GM19397 (cell line): ENCODE measurements around the gene ST6GALNAC4.
"Not testable (repeated sequence)": the region's sequence is repeated elsewhere in the genome, so short reads cannot be mapped to it uniquely, and the experiment has no call there.

Experiments used
- ATAC-seq: cut with Tn5 transposase; IDR thresholded peaks from one replicate; pipeline ENCODE4 v1.9.1; 2021; ENCODE audit warnings: mild to moderate bottlenecking, moderate library complexity; ENCODE audit not compliant: unreplicated experiment

Gene ST6GALNAC4

DNA sequence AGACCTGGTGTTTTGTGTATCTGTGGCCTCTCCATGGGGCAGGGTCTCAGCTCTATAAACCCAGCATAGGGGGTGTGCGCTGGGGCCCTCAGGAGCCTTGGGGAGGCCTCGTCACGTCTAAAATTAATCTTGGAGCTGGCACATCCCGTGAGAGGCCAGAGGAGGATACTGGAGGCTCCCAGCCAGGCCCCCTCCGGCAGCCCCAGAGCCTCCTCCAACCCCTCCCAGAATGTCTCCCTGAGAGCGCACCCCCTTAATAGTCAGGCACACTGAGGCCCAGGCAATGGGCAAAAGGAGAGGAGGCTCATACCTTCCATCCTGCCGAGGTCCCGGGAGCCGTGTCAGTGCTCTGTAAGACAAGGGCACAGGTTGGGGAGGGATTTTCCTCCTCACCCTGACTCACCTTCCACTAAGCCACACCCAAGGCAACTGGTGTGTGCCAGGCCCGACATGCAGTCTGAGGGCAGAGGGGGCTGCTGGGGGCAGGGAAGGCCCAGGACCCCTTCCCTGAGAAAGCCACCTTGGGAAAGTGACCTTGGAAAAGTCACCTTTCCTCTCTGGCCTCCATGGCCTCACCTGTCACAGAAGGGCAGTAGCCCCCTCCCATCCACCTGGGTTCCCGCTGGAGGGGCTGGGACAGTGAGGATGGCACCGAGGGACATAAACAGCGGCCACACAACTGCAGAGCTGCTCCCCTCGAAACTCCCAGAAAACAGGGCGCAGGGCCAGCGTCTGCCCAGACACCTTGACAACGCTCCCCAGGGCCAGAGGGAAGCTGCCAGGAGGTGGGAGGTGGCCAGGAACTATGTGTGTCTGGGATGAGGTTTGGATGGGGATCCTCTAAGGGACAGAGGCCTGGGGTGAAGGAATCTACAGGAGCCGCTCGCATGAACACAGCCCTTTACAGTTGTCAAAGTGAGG lies 42.3 kb downstream of the ST6GALNAC4 start:
- ATAC-seq: no peak

DNA sequence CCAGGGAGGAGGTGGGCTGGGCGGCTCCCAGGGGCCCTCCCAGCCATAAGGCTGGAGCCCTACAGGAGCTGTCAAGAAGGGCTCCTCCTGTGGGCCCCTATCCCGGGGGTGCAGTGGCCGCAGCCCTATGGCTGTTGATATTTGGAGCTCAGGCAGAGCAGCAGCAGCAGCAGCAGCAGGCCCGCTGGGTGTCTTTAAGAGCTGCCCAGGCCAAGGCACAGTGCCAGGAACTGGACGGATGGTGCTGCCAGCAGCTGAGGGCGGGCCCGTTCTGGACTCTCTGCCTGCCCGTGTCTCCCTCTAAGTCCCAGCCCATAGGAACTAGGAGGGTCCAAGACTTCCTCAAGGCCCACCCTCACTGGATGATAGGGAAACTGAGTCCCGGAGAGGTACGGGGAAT lies 43.0 kb downstream of the ST6GALNAC4 start:
- no peak for ATAC-seq

DNA sequence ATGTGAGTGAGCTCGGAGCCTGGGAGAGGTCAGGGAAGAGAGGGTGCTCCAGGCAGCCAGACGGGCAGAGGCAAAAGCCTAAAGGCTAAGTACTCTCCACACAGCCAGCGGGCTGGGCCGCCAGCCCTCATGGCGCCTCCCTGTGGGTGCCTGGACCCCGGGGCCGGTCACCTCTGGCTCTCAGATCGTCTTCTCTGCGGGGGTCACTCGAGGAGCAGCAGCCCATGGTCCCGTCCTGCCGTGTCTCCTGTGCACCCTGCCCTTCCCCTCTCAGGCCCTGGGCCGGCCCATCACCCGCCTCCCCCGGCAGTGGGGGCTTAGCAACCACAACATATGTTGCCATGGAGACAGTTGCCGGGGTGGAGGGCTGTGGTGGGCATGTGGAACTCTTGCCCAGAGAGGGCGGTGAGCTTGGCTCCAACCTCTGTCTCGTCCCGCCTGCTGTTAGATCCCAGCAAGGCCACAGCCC lies 43.6 kb downstream of the ST6GALNAC4 start:
- no peak for ATAC-seq

DNA sequence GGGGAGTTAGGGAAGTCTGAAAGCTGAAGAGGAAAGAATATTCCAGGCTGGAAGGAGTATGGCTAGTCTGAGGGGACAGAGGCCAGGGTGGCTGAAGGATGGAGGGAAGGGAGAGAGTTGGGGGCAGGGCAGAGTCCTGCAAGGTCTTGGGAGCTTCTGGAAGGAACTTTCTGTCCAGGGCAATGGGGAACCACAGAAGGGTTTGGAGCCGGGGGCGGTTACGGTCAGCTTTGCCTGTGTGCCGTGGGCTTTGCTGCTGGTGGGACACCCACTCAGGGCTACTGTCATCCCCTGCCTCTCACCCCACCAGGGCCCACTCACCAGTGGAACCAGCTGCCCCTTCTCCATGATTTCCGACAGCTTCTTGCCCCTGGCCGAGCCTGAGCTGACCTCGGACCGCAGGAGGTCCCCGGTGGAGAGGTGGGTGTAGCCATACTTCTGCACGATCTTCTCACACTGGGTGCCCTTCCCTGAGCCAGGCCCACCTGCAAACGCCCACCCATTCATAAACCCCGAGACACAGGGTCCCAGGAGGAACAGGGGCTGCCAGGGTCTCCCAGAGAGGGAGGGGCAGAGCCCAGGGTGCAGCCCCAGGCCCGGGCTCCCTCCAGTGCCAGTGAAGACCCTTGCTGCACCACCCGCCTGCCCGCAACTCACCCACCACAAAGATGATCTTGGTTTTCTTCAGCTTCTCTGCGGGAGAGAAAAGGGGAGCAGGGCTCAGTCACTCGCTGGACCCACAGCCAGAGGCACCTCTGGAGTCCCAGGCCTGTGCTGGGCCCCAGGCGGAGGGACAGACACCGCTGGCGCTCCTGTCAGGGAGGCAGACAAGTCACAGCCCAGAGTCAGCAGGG lies 44.2 kb downstream of the ST6GALNAC4 start:
- ATAC-seq: no peak

DNA sequence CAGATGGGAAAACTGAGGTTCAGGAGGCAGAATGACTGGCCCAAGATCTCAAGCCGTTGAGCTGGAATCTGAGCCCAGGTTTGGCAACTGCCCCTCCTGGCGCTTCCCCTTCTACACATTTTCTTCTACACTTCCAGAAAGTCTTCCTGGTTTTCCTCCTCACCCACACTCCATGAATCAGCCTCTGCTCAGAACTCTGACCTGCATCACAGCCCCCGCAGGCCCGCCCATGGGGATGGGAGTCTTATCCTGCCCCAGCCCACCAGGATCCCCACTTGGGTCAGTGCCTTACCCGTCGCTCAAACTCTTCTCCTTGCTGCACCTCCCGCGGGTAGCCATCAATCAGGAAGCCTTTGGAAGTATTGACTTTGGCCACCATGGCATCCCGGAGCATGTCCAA lies 45.3 kb downstream of the ST6GALNAC4 start:
- no peak for ATAC-seq

DNA sequence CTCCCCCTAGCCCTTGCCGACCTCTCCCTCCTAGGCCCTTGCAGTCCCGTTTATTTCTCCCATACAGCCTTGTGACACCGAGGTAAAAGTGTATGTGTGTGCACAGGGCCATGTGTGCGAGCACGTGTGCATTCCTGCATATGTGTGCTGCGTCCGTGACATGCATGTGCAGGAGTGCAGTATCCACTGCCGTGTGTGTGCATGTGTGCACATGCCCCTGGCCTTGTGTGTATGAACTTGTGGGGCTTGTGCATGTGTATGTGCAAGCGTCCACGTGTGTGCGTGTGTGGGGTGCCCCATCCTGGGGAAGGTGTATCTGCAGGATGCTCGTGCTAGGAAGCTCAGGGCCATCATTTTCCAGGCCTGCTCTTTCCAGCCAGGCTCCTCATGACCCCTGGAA lies 46.0 kb downstream of the ST6GALNAC4 start:
- ATAC-seq: no peak

DNA sequence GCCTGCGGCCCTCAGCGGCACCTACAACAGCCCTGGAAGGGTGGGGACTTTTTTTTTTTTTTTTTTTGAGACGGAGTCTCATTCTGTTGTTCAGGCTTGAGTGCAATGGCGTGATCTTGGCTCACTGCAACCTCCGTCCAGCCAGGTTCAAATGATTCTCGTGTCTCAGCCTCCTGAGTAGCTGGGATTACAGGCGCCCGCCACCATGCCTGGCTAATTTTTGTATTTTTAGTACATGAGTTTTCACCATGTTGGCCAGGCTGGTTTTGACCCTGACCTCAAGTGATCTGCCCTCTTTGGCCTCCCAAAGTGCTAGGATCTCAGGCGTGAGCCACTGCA lies 46.7 kb downstream of the ST6GALNAC4 start:
- not testable (repeated sequence) for ATAC-seq

DNA sequence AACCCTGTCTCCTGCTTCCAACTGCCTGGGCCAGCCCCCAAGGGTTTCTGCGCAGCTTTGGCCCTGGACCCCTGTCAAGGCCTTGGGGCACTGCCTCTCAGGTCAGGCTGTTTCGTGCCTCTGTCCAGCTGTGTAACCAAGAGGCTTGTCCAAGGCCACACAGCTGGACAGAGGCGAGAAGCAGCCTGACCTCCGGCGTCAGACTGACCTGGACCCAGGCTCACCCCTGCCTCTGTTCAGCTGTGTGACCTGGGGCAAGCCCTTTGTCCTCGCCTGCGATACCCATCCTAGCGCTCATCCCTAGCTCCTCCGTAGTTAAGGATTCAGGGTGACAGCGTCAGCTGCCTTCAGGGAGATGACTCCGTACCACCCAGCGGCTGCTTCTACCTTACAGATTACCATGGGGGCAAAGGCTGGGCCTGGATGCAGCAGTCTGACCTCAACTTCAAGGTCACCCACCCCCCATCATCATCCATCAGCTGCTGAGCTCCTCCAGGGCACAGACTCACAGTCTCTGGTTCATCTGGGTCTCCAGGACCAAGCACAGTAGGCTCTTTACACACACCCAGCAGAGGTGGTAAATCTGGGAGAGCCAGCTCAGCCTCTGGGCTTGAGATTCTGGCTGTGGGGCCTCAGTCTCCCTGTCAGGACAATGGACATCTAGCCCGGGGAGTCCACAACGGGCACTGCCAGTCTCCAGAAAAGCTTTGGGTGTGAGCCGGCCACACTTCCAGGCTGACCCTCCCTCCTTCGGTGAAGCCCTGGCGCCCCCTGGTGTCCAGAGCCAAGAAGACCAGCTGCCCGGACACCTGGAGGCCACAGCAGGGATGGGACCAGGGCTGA lies 47.3 kb downstream of the ST6GALNAC4 start:
- ATAC-seq: no peak

DNA sequence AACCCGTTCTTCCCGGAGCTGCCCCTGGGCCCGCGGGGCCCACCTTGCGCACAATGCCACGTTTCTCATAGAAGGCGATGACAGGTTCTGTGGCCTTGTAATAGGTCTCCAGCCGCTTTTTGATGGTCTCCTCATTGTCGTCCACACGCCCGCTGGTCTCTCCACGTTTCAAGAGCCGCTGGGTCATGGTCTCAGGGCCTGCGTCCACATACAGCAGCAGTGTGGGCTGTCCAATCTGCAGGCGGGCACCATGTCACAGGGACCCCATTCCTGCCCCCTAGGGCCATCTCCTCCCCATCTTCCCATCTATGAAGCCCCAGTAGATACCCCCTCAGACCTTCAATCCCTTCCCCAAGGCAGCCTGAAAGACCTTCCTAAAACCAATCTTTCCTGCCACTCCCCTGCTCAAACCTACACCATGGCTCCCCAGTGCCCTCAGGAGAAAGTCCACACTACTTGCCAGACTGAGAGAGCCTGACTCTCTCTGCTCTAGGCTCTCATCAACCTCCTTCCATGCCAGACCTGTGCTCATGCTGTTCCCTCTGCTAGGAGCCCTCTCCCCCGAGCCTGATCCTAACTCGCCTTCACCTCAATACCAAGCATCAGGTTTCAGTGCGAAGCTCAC lies 48.5 kb downstream of the ST6GALNAC4 start:
- no peak for ATAC-seq

DNA sequence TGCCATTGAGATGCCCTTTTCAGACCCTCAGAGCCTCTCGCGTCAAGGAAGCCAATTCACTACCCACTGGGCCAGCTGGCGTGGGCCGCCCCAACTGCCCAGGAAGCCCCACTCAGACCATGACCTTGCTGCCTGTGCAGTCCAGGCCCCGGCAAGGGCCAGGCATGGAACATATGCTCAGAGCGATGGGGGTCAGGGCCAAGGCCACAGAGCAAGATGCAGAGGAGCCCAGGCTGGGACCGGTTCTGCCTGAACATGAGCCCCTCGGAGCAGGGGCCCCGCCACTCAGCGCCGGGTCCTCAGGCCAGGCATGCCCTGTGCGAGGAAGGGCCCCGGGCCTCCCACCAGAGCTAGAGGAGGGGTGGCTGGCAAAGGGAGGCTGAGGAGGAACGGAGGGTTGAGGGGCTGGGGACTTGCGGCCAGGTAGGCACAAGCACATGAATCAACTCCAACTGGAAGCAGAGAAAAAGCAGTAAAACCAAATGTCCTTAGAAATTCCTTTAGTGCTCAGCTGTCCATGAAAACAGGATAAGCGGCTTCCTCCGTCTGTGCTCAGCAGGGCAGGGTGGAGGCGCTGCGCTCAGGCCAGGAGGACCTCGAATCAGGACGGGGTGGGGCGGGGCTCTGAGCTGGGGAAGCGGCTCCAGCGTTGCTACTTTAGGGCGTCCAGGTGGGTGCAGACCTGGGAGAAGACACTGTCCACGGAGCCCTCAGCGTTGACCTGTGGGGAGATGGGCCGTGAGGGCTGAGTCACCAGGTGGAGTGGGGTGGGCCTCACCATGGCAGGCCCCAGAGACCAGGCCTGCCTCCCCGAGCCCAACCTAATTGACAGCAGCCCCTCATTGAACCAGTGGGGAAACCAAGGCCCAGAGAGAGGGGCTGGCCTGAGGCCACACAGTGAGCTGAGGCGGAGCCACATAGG lies 49.2 kb downstream of the ST6GALNAC4 start:
- ATAC-seq: no peak

DNA sequence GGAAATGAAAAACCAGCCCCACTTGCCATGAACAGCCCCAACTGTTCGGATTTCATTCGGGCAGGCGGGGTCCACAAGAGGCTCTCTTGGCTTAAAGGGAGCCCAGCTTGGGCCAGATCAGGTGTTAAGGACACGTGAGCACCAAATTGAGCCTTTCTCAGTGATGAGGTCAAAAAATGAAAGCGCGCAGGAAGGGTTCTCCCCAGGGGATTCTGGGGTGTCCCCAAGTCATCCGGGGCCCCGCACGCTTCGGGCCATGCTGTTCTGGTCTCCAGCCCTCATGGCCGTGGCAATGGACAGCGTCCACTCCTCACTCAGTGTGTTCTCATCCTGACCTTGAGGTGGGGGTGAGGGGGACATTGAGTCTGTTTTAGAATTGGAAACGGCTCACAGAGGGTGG lies 50.3 kb downstream of the ST6GALNAC4 start:
- no peak for ATAC-seq

DNA sequence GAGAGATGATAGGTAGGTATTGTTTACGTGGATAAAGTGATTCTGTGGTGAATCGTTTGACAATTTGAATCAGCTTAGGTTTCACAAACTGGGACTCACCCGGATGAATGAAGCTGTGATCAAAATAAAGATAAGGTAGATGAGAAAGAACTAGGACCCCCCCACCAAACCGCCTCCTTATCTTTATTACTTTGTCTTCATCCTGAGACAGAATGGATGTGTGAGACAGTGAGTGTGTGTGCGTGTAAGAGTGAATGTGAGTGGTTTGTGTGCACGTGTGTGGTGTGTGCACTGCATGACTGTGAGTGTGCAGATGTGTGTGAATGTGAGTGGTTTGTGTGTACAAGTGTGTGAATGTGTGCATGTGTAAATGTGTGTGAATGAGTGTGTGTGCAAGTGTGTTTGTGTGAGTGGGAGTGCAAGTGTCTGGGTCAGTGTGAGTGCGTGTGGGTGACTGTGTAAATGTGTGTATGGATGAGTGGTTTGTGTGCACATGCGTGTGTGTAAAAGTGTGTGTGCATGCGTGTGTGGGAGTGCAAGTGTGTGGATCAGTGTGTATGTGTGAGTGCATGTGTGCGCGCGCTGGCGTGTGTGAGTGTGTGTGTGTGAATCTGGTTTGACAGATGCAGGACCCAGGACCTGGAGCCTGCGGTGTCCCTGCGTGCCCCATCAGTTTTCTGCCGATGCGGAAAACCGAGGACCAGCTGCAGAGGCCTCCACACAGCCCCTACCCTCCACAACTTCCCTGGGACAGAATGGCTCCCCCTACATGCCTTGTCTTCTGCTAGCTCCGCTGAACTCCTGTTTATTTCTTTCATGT lies 51.0 kb downstream of the ST6GALNAC4 start:
- no peak for ATAC-seq

DNA sequence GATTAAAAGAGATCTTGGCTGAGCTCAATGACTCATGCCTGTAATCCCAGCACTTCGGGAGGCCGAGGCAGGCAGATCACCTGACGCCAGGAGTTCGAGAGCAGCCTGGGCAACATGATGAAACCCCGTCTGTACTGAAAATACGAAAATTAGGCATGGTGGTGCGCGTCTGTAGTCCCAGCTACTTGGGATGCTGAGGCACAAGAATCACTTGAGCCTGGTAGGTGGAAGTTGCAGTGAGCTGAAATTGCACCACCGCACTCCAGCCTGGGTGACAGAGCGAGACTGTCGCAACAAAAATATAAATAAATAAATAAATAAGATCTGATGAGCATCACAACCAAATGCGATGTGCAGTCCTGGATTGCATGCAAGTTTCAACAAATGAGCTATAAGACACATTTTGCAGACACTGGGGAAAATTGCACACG lies 53.6 kb downstream of the ST6GALNAC4 start:
- ATAC-seq: no peak

DNA sequence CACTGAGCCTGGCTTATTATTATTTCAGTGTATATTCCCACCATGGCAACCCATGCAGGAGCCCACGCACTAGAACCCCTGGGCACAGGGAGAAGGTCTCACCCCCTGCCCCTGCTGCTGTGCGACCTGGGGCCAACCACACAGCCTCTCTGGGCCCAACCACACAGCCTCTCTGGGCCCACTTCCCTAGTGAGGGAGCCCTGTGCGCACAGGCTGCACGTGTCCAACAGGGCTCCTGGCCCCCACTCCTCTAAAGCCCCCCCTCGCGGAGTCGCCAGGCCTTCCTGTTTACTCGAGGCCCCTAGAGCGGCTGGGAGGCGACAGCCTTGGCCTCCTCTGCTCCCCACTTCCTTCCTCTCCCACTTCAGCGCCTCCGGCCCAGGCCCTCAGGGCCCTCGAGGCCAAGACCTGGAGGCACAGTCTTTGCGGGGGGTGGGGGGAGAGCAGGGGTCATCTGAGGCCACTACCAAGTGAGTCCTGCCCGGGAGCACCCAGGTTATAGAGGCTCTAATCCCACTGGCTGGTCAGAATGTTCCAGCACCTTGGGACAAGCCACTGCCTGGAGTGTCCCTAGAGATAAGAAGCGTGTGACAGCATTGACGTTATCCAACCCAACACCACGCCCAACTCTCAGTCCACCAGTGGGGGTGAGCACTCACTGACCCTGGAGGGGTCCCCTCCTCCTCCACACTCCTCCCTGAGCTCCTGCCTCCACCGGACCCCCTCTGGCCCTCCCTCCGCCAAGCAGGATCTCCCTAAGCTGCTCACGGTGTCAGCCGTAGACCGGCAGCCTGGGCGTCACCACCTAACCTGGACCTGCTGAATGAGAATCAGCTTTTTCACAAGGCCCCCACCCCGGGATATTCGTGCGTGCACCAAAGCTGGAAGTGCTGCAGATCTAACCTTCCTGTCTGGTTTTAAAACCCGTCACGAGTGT lies 54.5 kb downstream of the ST6GALNAC4 start:
- no peak for ATAC-seq

DNA sequence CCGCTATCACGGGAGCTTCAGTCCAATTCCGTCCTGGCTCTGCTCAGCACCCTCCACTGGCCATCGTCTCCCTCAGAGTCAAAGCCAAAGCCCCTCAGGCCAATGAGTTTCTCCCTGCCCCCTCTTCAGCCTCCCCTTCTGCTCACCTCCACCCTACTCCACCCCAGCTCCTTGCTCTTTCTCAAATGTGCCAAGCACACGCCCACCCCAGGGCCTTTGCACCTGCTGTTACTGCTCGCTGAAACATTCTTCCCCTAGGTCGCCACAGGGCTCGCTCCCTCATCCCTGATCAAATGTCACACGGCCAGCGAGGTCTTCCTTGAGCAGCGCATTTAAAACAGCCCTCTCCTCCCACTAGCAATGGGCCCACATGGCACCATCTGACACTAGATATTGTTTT lies 56.1 kb downstream of the ST6GALNAC4 start:
- ATAC-seq: no peak

DNA sequence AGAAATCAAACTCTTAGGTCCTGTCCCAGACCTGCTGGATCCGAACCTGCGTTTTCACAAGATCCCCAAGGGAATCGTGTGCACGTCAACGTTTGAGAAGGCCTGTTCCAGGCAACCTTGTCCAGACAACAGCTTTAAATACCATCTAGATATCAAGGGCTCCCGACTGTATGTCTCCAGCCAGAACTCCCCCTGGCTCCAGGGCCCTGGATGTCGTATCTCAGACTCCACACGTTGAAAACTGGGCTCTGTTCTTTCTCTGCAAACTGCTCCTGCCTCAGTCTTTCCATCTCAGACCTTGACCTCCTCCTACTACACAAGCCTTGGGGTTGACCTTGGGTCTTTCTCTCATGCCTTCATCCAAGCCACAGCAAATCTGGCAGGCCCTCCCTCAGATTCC lies 56.6 kb downstream of the ST6GALNAC4 start:
- ATAC-seq: no peak

DNA sequence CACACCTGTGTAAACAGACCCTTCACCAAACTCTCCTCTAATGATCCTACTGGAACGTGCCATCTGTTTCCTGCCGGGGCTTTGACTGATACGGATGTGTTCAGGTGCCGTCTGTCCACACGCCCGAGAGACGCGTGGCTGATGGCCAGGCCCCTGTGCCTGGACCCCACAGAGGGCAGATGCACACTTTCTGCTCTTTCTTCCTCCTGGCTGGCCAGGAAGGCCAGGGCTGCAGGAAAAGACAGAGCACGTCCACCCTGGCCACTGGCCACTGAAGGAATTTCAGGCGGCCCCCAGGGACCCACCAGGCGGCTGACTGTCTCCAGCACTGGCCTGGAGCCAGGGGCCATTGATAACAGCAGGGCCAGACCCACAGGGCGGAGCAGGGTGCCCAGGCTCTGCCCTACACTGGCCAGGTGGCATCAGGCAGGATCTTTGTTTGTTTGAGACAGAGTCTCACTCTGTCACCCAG lies 58.8 kb downstream of the ST6GALNAC4 start:
- ATAC-seq: no peak
